ENCODE results near the gene ATF7IP2. TPM values are rescaled to one million over a fixed set of nuclear protein-coding genes. Genes with fewer than 3 reads are reported as not detected.

Gene ATF7IP2
- total and polyA plus RNA-seq, 10 of the 15 experiments (the other 5 are each of a cell fraction or from before 2014, with no cell fraction given): 24.6 to 82.1 (median 51.9) TPM

- ChIA-PET RAD21 (ENCODE audit: unreplicated experiment) (interaction anchor here (0.7 to 1.8 kb wide), 2 partner anchors 89 to 350 kb away, joined by 3 to 4 read pairs; no protein-coding TSS in a partner anchor), POLR2A (interaction anchor here (0.5 to 0.6 kb wide), 2 partner anchors 12 to 86 kb away, joined by 3 read pairs; no protein-coding TSS in a partner anchor)
Observed at GRCh38 chr16:10387188-10387617, 1.3 kb downstream of the ATF7IP2 start.

More at GRCh38 chr16:10387188-10387617, 1.3 kb downstream of the ATF7IP2 start:
- ChIA-PET CTCF (interaction anchor here (1.1 kb wide), 1 partner anchor 23 kb away, joined by 3 read pairs; no protein-coding TSS in a partner anchor), SMC1A (ENCODE audit: uncharacterized antibody, unreplicated experiment) (interaction anchor here (1.2 to 1.8 kb wide), 4 partner anchors 24 to 130 kb away, joined by 3 to 6 read pairs (median 4); no protein-coding TSS in a partner anchor)
- Histone ChIP-seq H3K9ac (ENCODE audit: control insufficient read depth, insufficient read depth, low read length) (peak overlapping the region; percentile 92), H3K36me3 (ENCODE audit: control insufficient read depth in 2 of 2, insufficient read depth in 2 of 2, low read length in 1 of 2) (peaks cover 0 to 10% of the 10 kb centered on the region in 2 experiments; a peak in 2 of 4 replicates), H3K4me3 (peak overlapping the region; percentile 80), H3K4me2 (ENCODE audit: control insufficient read depth, insufficient read depth) (peak overlapping the region; percentile 80), H3K4me1 (ENCODE audit: control insufficient read depth, insufficient read depth, low read length) (peaks cover 5% of the 10 kb centered on the region), H3K27ac (ENCODE audit: control insufficient read depth, insufficient read depth) (peak overlapping the region; percentile 80; the same call in 1 of the 2 replicates), H3K27me3 (replicated peaks in 1 of 2; ENCODE audit: control insufficient read depth in 2 of 2, insufficient read depth in 2 of 2, low read length in 1 of 2) (no peaks in the 10 kb centered on the region), H3K79me2 (ENCODE audit: control insufficient read depth, insufficient read depth, low read length) (peaks cover 17% of the 10 kb centered on the region), H4K20me1 (ENCODE audit: control insufficient read depth, insufficient read depth) (no peaks in the 10 kb centered on the region), H3K9me3 (replicated peaks; ENCODE audit: control insufficient read depth, insufficient read depth, low read length) (peaks cover 8% of the 10 kb centered on the region), H2AFZ (ENCODE audit: control insufficient read depth, low read depth, low read length) (no peak overlapping the region)
- no peak for FAIRE-seq
- TF ChIP-seq MLLT1 (IDR thresholded peaks at IDR 0.05): peak; percentile 63
- TF ChIP-seq MYC (IDR thresholded peaks at IDR 0.05; ENCODE audit: insufficient read depth, insufficient read length, insufficient replicate concordance, low read length, severe bottlenecking): no peak
- WGBS (ENCODE audit: insufficient coverage, insufficient replicate concordance, low lambda C conversion rate, missing lambda C conversion rate): 88% methylated on average over 5 of the region's 5 CpGs
- DNase-seq (ENCODE audit: low read depth, low spot score): no peak
- intact Hi-C loops (cut with micrococcal nuclease; ENCODE audit: unreplicated experiment) (loop anchor here (5.0 kb wide), 3 partner anchors 75 to 350 kb away; no protein-coding TSS in a partner anchor), in situ Hi-C loops (cut with MboI) (loop anchor here (10.0 kb wide), 1 partner anchor 122 kb away; no protein-coding TSS in a partner anchor)
- BruUV-seq (replicated peaks): no TSS peak
- ATAC-seq: no peak

Data from GM12878 (cell line).